OCI-LY3 (cell line): ENCODE data around the gene TK2.

Experiments
- H2AFZ ChIP-seq: fragments of 200-600, 300-600 bp; shearing (Covaris generic); 2 replicates; pipeline ENCODE4 v1.6.0; 2014; ENCODE audit warnings: antibody characterized with exemption, low read depth, low read length
- H3K27ac ChIP-seq: fragments of 200-600, 300-600 bp; sonication (generic); 2 replicates; pipeline ENCODE4 v1.5.1; 2014; ENCODE audit warnings: mild to moderate bottlenecking, low read length, moderate library complexity, mixed read lengths
- H3K27me3 ChIP-seq: fragments of 200-600, 300-600 bp; sonication (generic); 2 replicates; pipeline ENCODE4 v1.6.1; 2014; ENCODE audit warnings: low read depth, low read length, mixed read lengths
- H3K36me3 ChIP-seq: fragments of 200-600, 300-600 bp; sonication (generic); replicated peaks from 2 replicates; pipeline ENCODE3; 2014; ENCODE audit warnings: low read depth, low read length, mixed read lengths
- H3K4me1 ChIP-seq: fragments of 300-600, 200-600 bp; sonication (generic); 2 replicates; pipeline ENCODE4 v1.6.1; 2014; ENCODE audit warnings: low read length, mixed read lengths
- H3K4me2 ChIP-seq: fragments of 200-600, 300-600 bp; sonication (generic); 2 replicates; pipeline ENCODE4 v1.6.1; 2014; ENCODE audit warnings: low read length, mixed read lengths
- H3K4me3 ChIP-seq: fragments of 300-600, 200-600 bp; sonication (generic); 2 replicates; pipeline ENCODE4 v1.5.1; 2014; ENCODE audit warnings: antibody characterized with exemption, mild to moderate bottlenecking, low read length, moderate library complexity
- H3K79me2 ChIP-seq: fragments of 300-600, 200-600 bp; shearing (Covaris generic); 2 replicates; pipeline ENCODE4 v1.6.1; 2014; ENCODE audit warnings: mild to moderate bottlenecking, low read length, mixed read lengths
- H3K9ac ChIP-seq: fragments of 300-600, 200-600 bp; shearing (Covaris generic); 2 replicates; pipeline ENCODE4 v1.6.0; 2014; ENCODE audit warnings: mild to moderate bottlenecking, low read length, moderate library complexity
- H3K9me3 ChIP-seq: fragments of 200-600, 300-600 bp; shearing (Covaris generic); 2 replicates; pipeline ENCODE4 v1.6.1; 2014; ENCODE audit warnings: low read length, mixed read lengths; ENCODE audit not compliant: insufficient read depth
- H4K20me1 ChIP-seq: fragments of 200-600, 300-600 bp; sonication (generic); 2 replicates; pipeline ENCODE4 v1.6.1; 2016; ENCODE audit warnings: low read length, mixed read lengths; ENCODE audit not compliant: insufficient read depth
- CTCF ChIP-seq: fragments of 200-600, 300-600 bp; sonication (generic); IDR thresholded peaks from 2 replicates; pipeline ENCODE4 v1.5.1; 2014; ENCODE audit warnings: antibody characterized with exemption, low read length, low read depth
- EZH2phosphoT487 ChIP-seq: fragments of 200-600 bp; shearing (Covaris generic); IDR thresholded peaks from 2 replicates; pipeline ENCODE4 v1.6.1; 2018; ENCODE audit warnings: antibody characterized with exemption, mixed run types, low read depth

TK2 gene

GRCh38 chr16:66477028-66477515, 72.8 kb downstream of the TK2 start:
- peak overlapping the region; percentile 20; the same call in 1 of the 2 replicates for H3K4me2 ChIP-seq
- H3K4me1 ChIP-seq, result peaks cover 73% of the 10 kb centered on the region
- H2AFZ ChIP-seq, result no peak overlapping the region
- H3K79me2 ChIP-seq, result no peaks in the 10 kb centered on the region
- TF ChIP-seq EZH2phosphoT487 (no peak), CTCF (no peak)
- H3K9me3 ChIP-seq, result no peaks in the 10 kb centered on the region
- H3K27me3 ChIP-seq, result no peaks in the 10 kb centered on the region
- H3K9ac ChIP-seq, result no peak overlapping the region
- no peaks in the 10 kb centered on the region for H4K20me1 ChIP-seq
- H3K27ac ChIP-seq, result no peak overlapping the region
- no peak overlapping the region for H3K4me3 ChIP-seq
- H3K36me3 ChIP-seq, result no peaks in the 10 kb centered on the region

- no peak for TF ChIP-seq CTCF
- no peak for TF ChIP-seq EZH2phosphoT487
- H4K20me1 ChIP-seq, result no peaks in the 10 kb centered on the region
- no peaks in the 10 kb centered on the region for H3K9me3 ChIP-seq
- H3K36me3 ChIP-seq, result no peaks in the 10 kb centered on the region
- H3K4me2 ChIP-seq, result peak overlapping the region; percentile 20
- H3K4me3 ChIP-seq, result no peak overlapping the region
- no peak overlapping the region for H3K9ac ChIP-seq
- H2AFZ ChIP-seq, result 0 out of 2 replicates have a peak overlapping the region, but pooled peaks have one; percentile 2
- H3K79me2 ChIP-seq, result no peaks in the 10 kb centered on the region
- no peaks in the 10 kb centered on the region for H3K27me3 ChIP-seq
- no peak overlapping the region for H3K27ac ChIP-seq
- H3K4me1 ChIP-seq, result peaks cover 72% of the 10 kb centered on the region
Observed at GRCh38 chr16:66476328-66477027, 73.4 kb downstream of the TK2 start.

- no peaks in the 10 kb centered on the region for H4K20me1 ChIP-seq
- H3K79me2 ChIP-seq, result no peaks in the 10 kb centered on the region
- H3K27me3 ChIP-seq, result no peaks in the 10 kb centered on the region
- no peaks in the 10 kb centered on the region for H3K36me3 ChIP-seq
- H3K9me3 ChIP-seq, result no peaks in the 10 kb centered on the region
- no peak overlapping the region for H2AFZ ChIP-seq
- peak overlapping the region; percentile 1; the same call in 1 of the 2 replicates for H3K9ac ChIP-seq
- H3K27ac ChIP-seq, result peak overlapping the region; percentile 20
- peaks cover 59% of the 10 kb centered on the region for H3K4me1 ChIP-seq
- H3K4me3 ChIP-seq, result peak overlapping the region; percentile 50
- H3K4me2 ChIP-seq, result peak overlapping the region; percentile 75
- no peak for TF ChIP-seq EZH2phosphoT487
- no peak for TF ChIP-seq CTCF
Observed at GRCh38 chr16:66475232-66475631, 74.7 kb downstream of the TK2 start.

- no peak for TF ChIP-seq EZH2phosphoT487
- peak overlapping the region; percentile 20 for H3K27ac ChIP-seq
- no peaks in the 10 kb centered on the region for H3K9me3 ChIP-seq
- peak overlapping the region; percentile 1; the same call in 1 of the 2 replicates for H3K9ac ChIP-seq
- no peaks in the 10 kb centered on the region for H4K20me1 ChIP-seq
- peak overlapping the region; percentile 75 for H3K4me2 ChIP-seq
- H3K4me3 ChIP-seq, result peak overlapping the region; percentile 50
- H2AFZ ChIP-seq, result no peak overlapping the region
- H3K36me3 ChIP-seq, result no peaks in the 10 kb centered on the region
- H3K4me1 ChIP-seq, result peaks cover 55% of the 10 kb centered on the region
- no peaks in the 10 kb centered on the region for H3K79me2 ChIP-seq
- H3K27me3 ChIP-seq, result no peaks in the 10 kb centered on the region
Observed at GRCh38 chr16:66474750-66475199, 75.1 kb downstream of the TK2 start.
